Endothelial cell of umbilical vein (primary cell): Measurements from ENCODE around the gene FIG4. TPM values are rescaled to one million over a fixed set of nuclear protein-coding genes. Genes with fewer than 3 reads are reported as not detected.
"Not testable (repeated sequence)": the region's sequence is repeated elsewhere in the genome, so short reads cannot be mapped to it uniquely, and the experiment has no call there.

Experiments used
- BruUV-seq: library from RNA; stranded (reverse); fragments of 400-500 nt; replicated peaks from 2 replicates; lab custom pipeline; 2021; lab: Mats Ljungman, UMichigan
- CTCF ChIA-PET: fragments of 300-600, 350-600 bp; sonication (Branson Sonifier 250); formaldehyde crosslinking; loops from one replicate; lab custom pipeline; 2021; ENCODE audit warnings: antibody characterized with exemption, inconsistent platforms; lab: Charles Lee
- POLR2A ChIA-PET: fragments of 300-600, 350-600 bp; sonication (Branson Sonifier 250); formaldehyde crosslinking; loops from one replicate; lab custom pipeline; 2021; ENCODE audit warnings: antibody characterized with exemption, inconsistent platforms; lab: Charles Lee
- DNase-seq: peaks from one replicate; pipeline ENCODE4 v3.0.0-alpha.2; 2011; ENCODE audit warnings: low read depth, low spot score
- FAIRE-seq: peaks from 2 replicates; lab custom pipeline; 2011; peaks lifted over from hg19 to GRCh38; lab: Jason Lieb, UNC
- H2AFZ ChIP-seq: 2 replicates; pipeline ENCODE4 v1.6.0; 2012; ENCODE audit warnings: low read depth, low read length, control low read depth, inconsistent platforms
- H3K27ac ChIP-seq: 2 replicates; pipeline ENCODE4 v1.5.1; 2011; ENCODE audit warnings: low read depth, mild to moderate bottlenecking, control low read depth, low read length, moderate library complexity; ENCODE audit not compliant: insufficient read depth
- H3K27me3 ChIP-seq, 2 experiments: 2 replicates each; pipeline versions ENCODE4 v1.6.0 to v1.6.1; 2011; ENCODE audit warnings: low read length in 2 of 2, mixed read lengths in 1 of 2; ENCODE audit not compliant: control insufficient read depth in 2 of 2, insufficient read depth in 2 of 2
- H3K36me3 ChIP-seq, 2 experiments: 2 replicates in 1 of 2; 3 replicates in 1 of 2; pipeline ENCODE4 v1.5.1; 2011; ENCODE audit warnings: low read length in 2 of 2, mild to moderate bottlenecking in 1 of 2, moderate library complexity in 1 of 2; ENCODE audit not compliant: control insufficient read depth in 2 of 2, insufficient read depth in 2 of 2; ENCODE audit errors: extremely low read depth in 1 of 2
- H3K4me1 ChIP-seq: 3 replicates; pipeline ENCODE4 v1.5.1; 2011; ENCODE audit warnings: mild to moderate bottlenecking, low read length; ENCODE audit not compliant: control insufficient read depth, insufficient read depth; ENCODE audit errors: extremely low read depth
- H3K4me2 ChIP-seq: 2 replicates; pipeline ENCODE4 v1.6.1; 2011; ENCODE audit warnings: low read length, control low read depth, mixed read lengths; ENCODE audit not compliant: insufficient read depth
- H3K4me3 ChIP-seq, 3 experiments: fragments of 200-600 bp in 1 of 3; sonication (generic), shearing (Covaris generic) in 1 of 3; replicated peaks in 1 of 3; 2 replicates each; pipeline ENCODE4 v1.5.1; 2011 to 2016; ENCODE audit warnings: control low read depth in 3 of 3, low read length in 3 of 3, mild to moderate bottlenecking in 2 of 3, inconsistent platforms in 1 of 3, low read depth in 1 of 3, moderate library complexity in 1 of 3; ENCODE audit not compliant: insufficient read depth in 1 of 3
- H3K79me2 ChIP-seq: 2 replicates; pipeline ENCODE4 v1.6.0; 2012; ENCODE audit warnings: low read length, inconsistent platforms; ENCODE audit not compliant: control insufficient read depth, insufficient read depth
- H3K9ac ChIP-seq: replicated peaks from 2 replicates; pipeline ENCODE3; 2011; ENCODE audit warnings: low read length, control low read depth; ENCODE audit not compliant: insufficient read depth; ENCODE audit errors: extremely low read depth
- H3K9me1 ChIP-seq: replicated peaks from 3 replicates; pipeline ENCODE4 v1.6.0; 2011; ENCODE audit warnings: mild to moderate bottlenecking, low read length; ENCODE audit not compliant: control insufficient read depth, insufficient read depth; ENCODE audit errors: extremely low read depth
- H3K9me3 ChIP-seq: replicated peaks from 2 replicates; pipeline ENCODE4 v1.5.1; 2012; ENCODE audit warnings: low read length, inconsistent platforms; ENCODE audit not compliant: control insufficient read depth, insufficient read depth
- H4K20me1 ChIP-seq: replicated peaks from 2 replicates; pipeline ENCODE3; 2011; ENCODE audit warnings: mild to moderate bottlenecking, low read length; ENCODE audit not compliant: control insufficient read depth, insufficient read depth; ENCODE audit errors: extremely low read depth
- EZH2 ChIP-seq: IDR thresholded peaks from 2 replicates; pipeline ENCODE4 v1.6.1; 2012; ENCODE audit warnings: borderline replicate concordance, low read depth, mild to moderate bottlenecking, moderate library complexity, low read length, inconsistent platforms; ENCODE audit not compliant: severe bottlenecking
- FOS ChIP-seq: IDR thresholded peaks from 2 replicates; pipeline ENCODE4 v1.6.1; 2011; ENCODE audit warnings: mild to moderate bottlenecking, low read length, moderate library complexity, borderline replicate concordance; ENCODE audit not compliant: insufficient read depth
- GATA2 ChIP-seq: IDR thresholded peaks from 2 replicates; pipeline ENCODE4 v1.7.0; 2011; ENCODE audit warnings: low read depth, mild to moderate bottlenecking, moderate library complexity, mixed read lengths, low read length; ENCODE audit not compliant: insufficient read length, insufficient read depth
- JUN ChIP-seq: IDR thresholded peaks from 2 replicates; pipeline ENCODE4 v1.6.1; 2011; ENCODE audit warnings: borderline replicate concordance, low read depth; ENCODE audit not compliant: insufficient read length, insufficient read depth
- MYC ChIP-seq: IDR thresholded peaks from one replicate; pipeline ENCODE4 v1.6.1; 2011; ENCODE audit warnings: mild to moderate bottlenecking, low read depth, low read length
- POLR2A ChIP-seq: IDR thresholded peaks from 2 replicates; pipeline ENCODE4 v1.6.1; 2012; ENCODE audit warnings: low read depth, mild to moderate bottlenecking, control low read depth, low read length
- POLR2AphosphoS5 ChIP-seq: IDR thresholded peaks from 2 replicates; pipeline ENCODE4 v1.6.1; 2012; ENCODE audit warnings: low read depth, mild to moderate bottlenecking, control low read depth, low read length, moderate library complexity; ENCODE audit not compliant: insufficient read depth
- dilution Hi-C: fragments of 300-500 bp; cut with MboI; formaldehyde crosslinking; loops from one replicate; pipeline ENCODE4 v1.15.0; 2019; ENCODE audit warnings: low sequenced_read_pairs; ENCODE audit not compliant: extremely low pct_ligation_motif_present
- intact Hi-C: fragments of 100-400 bp; cut with micrococcal nuclease; formaldehyde crosslinking; loops from one replicate; pipeline ENCODE4 v1.10.0; 2022
- polyA plus RNA-seq, 4 experiments: library from polyadenylated mRNA; depleted of rRNA in 3 of 4; stranded (reverse) in 3 of 4; unstranded in 1 of 4; fragments of >200 nt; gene quantifications; 2 replicates each; pipeline versions ENCODE4 v1.2.1 to v1.2.3, GENCODE V29; 2011 to 2012; ENCODE audit warnings: missing spikeins in 1 of 4
- total RNA-seq: library from RNA; stranded (reverse); gene quantifications from 2 replicates; pipeline ENCODE4 v1.2.3, GENCODE V29; 2021
- TF ChIP-seq, protein P1 (sequence below), 2 donors: IDR thresholded peaks; 1 replicate in 1 of 2; 2 replicates in 1 of 2; pipeline ENCODE4 v1.5.1; 2011; ENCODE audit warnings: low read length in 2 of 2, mild to moderate bottlenecking in 2 of 2, moderate library complexity in 2 of 2, control low read depth in 1 of 2, inconsistent platforms in 1 of 2, low read depth in 1 of 2; ENCODE audit not compliant: insufficient read depth in 1 of 2; ENCODE audit errors: extremely low read depth in 1 of 2
- TF ChIP-seq, protein P2 (sequence below): IDR thresholded peaks from 2 replicates; pipeline ENCODE4 v1.6.1; 2011; ENCODE audit not compliant: insufficient read depth, insufficient read length

FIG4 gene
- total and polyA plus RNA-seq, 2 donors (not counting 3 experiments of a cell fraction or from before 2014, with no cell fraction given), result 7.9 to 12.2 TPM

DNA sequence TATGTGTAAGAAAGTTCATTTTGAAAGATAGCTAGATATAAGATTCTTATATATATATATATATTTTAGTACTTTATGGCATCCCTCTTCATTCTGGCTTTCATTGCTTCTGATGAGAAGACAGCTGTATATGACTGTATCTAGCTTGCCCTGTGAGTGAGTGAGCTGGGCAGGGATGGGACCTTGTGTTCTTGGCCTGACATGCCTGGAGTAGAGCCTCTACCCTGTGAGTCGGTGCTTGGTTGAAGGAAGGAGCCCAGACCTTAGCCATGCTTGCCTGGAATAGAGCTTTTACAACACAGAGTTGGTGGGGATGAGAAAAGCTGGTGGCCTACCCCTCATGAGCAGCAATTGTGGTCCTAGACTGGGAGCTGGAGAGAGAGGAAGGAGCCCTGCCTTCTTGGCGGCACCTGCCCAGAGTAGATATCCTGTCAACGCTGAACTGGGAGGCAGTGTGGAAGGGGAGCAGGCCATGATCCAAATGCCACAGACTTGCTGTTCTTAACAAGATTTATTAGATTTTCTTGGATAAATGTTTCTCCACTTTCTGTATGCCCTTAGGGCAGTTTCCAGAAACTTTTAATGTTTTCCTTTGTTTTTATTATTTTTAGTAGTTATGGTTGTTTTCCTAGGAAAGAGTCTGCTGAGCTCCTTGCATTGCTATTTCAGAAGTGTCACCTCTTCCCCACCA lies 31.6 kb downstream of the FIG4 start:
- no peak overlapping the region for H3K4me3 ChIP-seq
- no peaks in the 10 kb centered on the region for H3K79me2 ChIP-seq
- no peaks in the 10 kb centered on the region for H3K9me1 ChIP-seq
- BruUV-seq, result no TSS peak
- no peak overlapping the region for H3K9ac ChIP-seq
- dilution Hi-C loops (no loop called here), intact Hi-C loops (no loop called here)
- H3K4me1 ChIP-seq, result no peaks in the 10 kb centered on the region
- H4K20me1 ChIP-seq, result no peaks in the 10 kb centered on the region
- ChIA-PET CTCF (interaction anchor here (1.6 to 2.3 kb wide), 3 partner anchors 10 to 316 kb away, joined by 4 to 11 read pairs (median 5); no protein-coding TSS in a partner anchor), POLR2A (interaction anchor here (0.7 kb wide), 1 partner anchor 31 kb away, joined by 3 read pairs; no protein-coding TSS in a partner anchor)
- TF ChIP-seq GATA2 (no peak), POLR2AphosphoS5 (no peak), POLR2A (no peak), JUN (no peak), FOS (no peak), EZH2 (no peak), MYC (no peak)
- TF ChIP-seq, protein P1, sequence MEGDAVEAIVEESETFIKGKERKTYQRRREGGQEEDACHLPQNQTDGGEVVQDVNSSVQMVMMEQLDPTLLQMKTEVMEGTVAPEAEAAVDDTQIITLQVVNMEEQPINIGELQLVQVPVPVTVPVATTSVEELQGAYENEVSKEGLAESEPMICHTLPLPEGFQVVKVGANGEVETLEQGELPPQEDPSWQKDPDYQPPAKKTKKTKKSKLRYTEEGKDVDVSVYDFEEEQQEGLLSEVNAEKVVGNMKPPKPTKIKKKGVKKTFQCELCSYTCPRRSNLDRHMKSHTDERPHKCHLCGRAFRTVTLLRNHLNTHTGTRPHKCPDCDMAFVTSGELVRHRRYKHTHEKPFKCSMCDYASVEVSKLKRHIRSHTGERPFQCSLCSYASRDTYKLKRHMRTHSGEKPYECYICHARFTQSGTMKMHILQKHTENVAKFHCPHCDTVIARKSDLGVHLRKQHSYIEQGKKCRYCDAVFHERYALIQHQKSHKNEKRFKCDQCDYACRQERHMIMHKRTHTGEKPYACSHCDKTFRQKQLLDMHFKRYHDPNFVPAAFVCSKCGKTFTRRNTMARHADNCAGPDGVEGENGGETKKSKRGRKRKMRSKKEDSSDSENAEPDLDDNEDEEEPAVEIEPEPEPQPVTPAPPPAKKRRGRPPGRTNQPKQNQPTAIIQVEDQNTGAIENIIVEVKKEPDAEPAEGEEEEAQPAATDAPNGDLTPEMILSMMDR (IDR thresholded peaks at IDR 0.05; ENCODE audit: extremely low read depth in 1 of 2, insufficient read depth in 1 of 2, low read depth in 1 of 2, low read length in 2 of 2), result no peak
- TF ChIP-seq, protein P2, sequence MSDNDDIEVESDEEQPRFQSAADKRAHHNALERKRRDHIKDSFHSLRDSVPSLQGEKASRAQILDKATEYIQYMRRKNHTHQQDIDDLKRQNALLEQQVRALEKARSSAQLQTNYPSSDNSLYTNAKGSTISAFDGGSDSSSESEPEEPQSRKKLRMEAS, result no peak
- H3K27ac ChIP-seq, result no peak overlapping the region
- H3K27me3 ChIP-seq, result no peaks in the 10 kb centered on the region
- H2AFZ ChIP-seq, result no peak overlapping the region
- no peaks in the 10 kb centered on the region for H3K36me3 ChIP-seq
- DNase-seq (no peak), FAIRE-seq (no peak)
- H3K9me3 ChIP-seq, result no peaks in the 10 kb centered on the region
- no peak overlapping the region for H3K4me2 ChIP-seq

DNA sequence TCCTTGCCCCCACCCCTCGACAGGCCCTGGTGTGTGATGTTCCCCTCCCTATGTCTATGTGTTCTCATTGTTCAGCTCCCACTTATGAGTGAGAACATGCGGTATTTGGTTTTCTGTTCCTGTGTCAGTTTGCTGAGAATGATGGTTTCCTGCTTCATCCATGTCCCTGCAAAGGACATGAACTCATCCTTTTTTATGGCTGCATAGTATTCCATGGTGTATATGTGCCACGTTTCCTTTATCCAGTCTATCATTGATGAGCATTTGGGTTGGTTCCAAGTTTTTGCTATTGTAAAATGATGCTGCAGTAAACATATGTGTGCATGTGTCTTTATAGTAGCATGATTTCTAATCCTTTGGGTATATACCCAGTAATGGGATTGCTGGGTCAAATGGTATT lies 34.2 kb downstream of the FIG4 start:
- H3K9me3 ChIP-seq, intact Hi-C loops, H3K27ac ChIP-seq, H3K9ac ChIP-seq, CTCF ChIA-PET, H3K4me2 ChIP-seq, FAIRE-seq, H3K9me1 ChIP-seq, BruUV-seq, POLR2A ChIA-PET, DNase-seq, H3K27me3 ChIP-seq, H3K36me3 ChIP-seq, H3K4me3 ChIP-seq, H4K20me1 ChIP-seq, dilution Hi-C loops, H3K4me1 ChIP-seq, H3K79me2 ChIP-seq, H2AFZ ChIP-seq: not testable (repeated sequence)
